Lung (tissue), 12 donors: ENCODE measurements around the gene NAV1. TPM values are rescaled to one million over a fixed set of nuclear protein-coding genes. Genes with fewer than 3 reads are reported as not detected.

Experiments used
- ATAC-seq: fragments of 200-7000 bp; cut with Tn5 transposase; one replicate; pipeline ENCODE4 v1.9.1; 2020; ENCODE audit warnings: moderate number of reproducible peaks; ENCODE audit not compliant: insufficient read depth, low FRiP score
- DNase-seq, 3 donors: peaks; one replicate each; pipeline ENCODE4 v3.0.0-alpha.2; 2013 to 2017
- H3K27ac ChIP-seq, 2 donors: one replicate each; pipeline ENCODE4 v1.5.1; 2013; ENCODE audit warnings: mild to moderate bottlenecking in 2 of 2, moderate library complexity in 2 of 2, control low read depth in 1 of 2, inconsistent platforms in 1 of 2, low read depth in 1 of 2, low read length in 1 of 2
- H3K27me3 ChIP-seq, 3 donors: one replicate each; pipeline ENCODE4 v1.5.1; 2013; ENCODE audit warnings: low read length in 2 of 3; ENCODE audit not compliant: control insufficient read depth in 3 of 3, insufficient read depth in 3 of 3
- H3K36me3 ChIP-seq, 4 donors: one replicate each; pipeline ENCODE4 v1.5.1; 2013; ENCODE audit warnings: low read length in 4 of 4, mild to moderate bottlenecking in 1 of 4, moderate library complexity in 1 of 4; ENCODE audit not compliant: control insufficient read depth in 4 of 4, insufficient read depth in 4 of 4
- H3K4me1 ChIP-seq, 5 donors: one replicate each; pipeline ENCODE4 v1.5.1; 2013; ENCODE audit warnings: low read length in 5 of 5, mild to moderate bottlenecking in 2 of 5, moderate library complexity in 1 of 5; ENCODE audit not compliant: control insufficient read depth in 5 of 5, insufficient read depth in 5 of 5
- H3K4me3 ChIP-seq: one replicate; pipeline ENCODE4 v1.5.1; 2013; ENCODE audit warnings: mild to moderate bottlenecking, control low read depth, moderate library complexity
- H3K9ac ChIP-seq, 2 donors: one replicate each; pipeline ENCODE4 v1.5.1; 2013; ENCODE audit warnings: low read length in 2 of 2, control low read depth in 1 of 2; ENCODE audit not compliant: insufficient read depth in 1 of 2
- H3K9me3 ChIP-seq, 4 donors: one replicate each; pipeline ENCODE4 v1.5.1; 2013; ENCODE audit warnings: low read length in 3 of 4, mild to moderate bottlenecking in 1 of 4, moderate library complexity in 1 of 4; ENCODE audit not compliant: control insufficient read depth in 4 of 4, insufficient read depth in 3 of 4
- CTCF ChIP-seq: IDR thresholded peaks from 2 replicates; pipeline ENCODE4 v1.5.1; 2012; ENCODE audit warnings: mild to moderate bottlenecking; ENCODE audit errors: control extremely low read depth, extremely low read depth
- WGBS, 2 donors: extraction: QIAGEN DNeasy Blood & Tissue Kit; methylation state at CpG; one replicate each; pipeline ENCODE4 v1.1.7; 2013; 5-methylcytosine and 5-hydroxymethylcytosine counted together
- polyA plus RNA-seq, 2 donors: library from polyadenylated mRNA; stranded (reverse); fragments of 200-250 nt; gene quantifications; one replicate each; pipeline ENCODE4 v1.2.1, GENCODE V29; 2013
- total RNA-seq, 2 donors: library from RNA; depleted of rRNA in 1 of 2; stranded (reverse); fragments of >200 nt in 1 of 2; gene quantifications; one replicate each; pipeline ENCODE4 v1.2.1, GENCODE V29; 2014 to 2021
- donor health status: control.
- donor health status: control.
- donor health status: Bipolar disorder and iron deficiency.
- donor health status: healthy.
- donor health status: DM: yes; HTN: yes; CAD: no.

NAV1 gene
- total and polyA plus RNA-seq, 4 donors = 6.5 to 38.6 (median 17.9) TPM

- ATAC-seq (no peak), DNase-seq (peak in 2 of 3 donors; percentile 40 to 50)
- Histone ChIP-seq H3K36me3 (peaks cover 0 to 5% (median 2%) of the 10 kb centered on the region in 4 donors), H3K4me1 (peaks cover 5 to 71% (median 44%) of the 10 kb centered on the region in 5 donors), H3K4me3 (peak overlapping the region; percentile 31), H3K27ac (peak overlapping the region in 1 of 2 donors; percentile 98), H3K9me3 (no peaks in the 10 kb centered on the region), H3K27me3 (no peaks in the 10 kb centered on the region), H3K9ac (peak overlapping the region in 1 of 2 donors; percentile 14)
- WGBS, 2 donors = 69 to 81% methylated on average over 9 of the region's 9 CpGs
- no peak for TF ChIP-seq CTCF
Observed at GRCh38 chr1:201504799-201505502, 34.0 kb upstream of the NAV1 start.

- peak overlapping the region; percentile 69 for H3K4me3 ChIP-seq
- H3K9me3 ChIP-seq = no peaks in the 10 kb centered on the region
- WGBS, 2 donors = 3 to 8% methylated on average over 4 of the region's 4 CpGs
- no peaks in the 10 kb centered on the region for H3K27me3 ChIP-seq
- H3K36me3 ChIP-seq = peaks cover 0 to 3% (median under 1%) of the 10 kb centered on the region in 4 donors
- H3K9ac ChIP-seq = peak overlapping the region in 1 of 2 donors; percentile 76
- H3K4me1 ChIP-seq = peaks cover 5 to 66% (median 41%) of the 10 kb centered on the region in 5 donors
- peak overlapping the region in 1 of 2 donors; percentile 98 for H3K27ac ChIP-seq
- peak in 2 of 3 donors; percentile 68 to 76 for DNase-seq
- ATAC-seq = no peak
- TF ChIP-seq CTCF = no peak
Observed at GRCh38 chr1:201505503-201505890, 33.4 kb upstream of the NAV1 start.

- peaks cover 0 to 3% (median under 1%) of the 10 kb centered on the region in 4 donors for H3K36me3 ChIP-seq
- DNase-seq = no peak
- no peaks in the 10 kb centered on the region for H3K9me3 ChIP-seq
- ATAC-seq = no peak
- peak overlapping the region; percentile 89 to 98 for H3K27ac ChIP-seq
- H3K27me3 ChIP-seq = no peaks in the 10 kb centered on the region
- TF ChIP-seq CTCF = no peak
- peaks cover 5 to 61% (median 35%) of the 10 kb centered on the region in 5 donors for H3K4me1 ChIP-seq
- H3K4me3 ChIP-seq = peak overlapping the region; percentile 69
- 43 to 57% methylated on average over 3 of the region's 3 CpGs for WGBS, 2 donors
- peak overlapping the region; percentile 76 for H3K9ac ChIP-seq
Observed at GRCh38 chr1:201506092-201506491, 32.8 kb upstream of the NAV1 start.
